HCT116 (cell line): ENCODE measurements around the gene EIF2D.

Experiments used
- CTCF ChIP-seq, 3 experiments: fragments of 200-600 bp in 1 of 3; sonication (generic) in 1 of 3; IDR thresholded peaks in 2 of 3; conservative IDR thresholded peaks in 1 of 3; 2 replicates each; pipeline ENCODE4 v1.5.1; 2012 to 2017; ENCODE audit warnings: low read depth in 2 of 3, low read length in 2 of 3, antibody characterized with exemption in 1 of 3, borderline replicate concordance in 1 of 3, control low read depth in 1 of 3, mild to moderate bottlenecking in 1 of 3, mixed read lengths in 1 of 3, mixed run types in 1 of 3, moderate library complexity in 1 of 3; ENCODE audit not compliant: insufficient read depth in 1 of 3
- EZH2 ChIP-seq: fragments of 200-600 bp; sonication (generic); IDR thresholded peaks from 2 replicates; pipeline ENCODE4 v1.6.1; 2017; ENCODE audit warnings: antibody characterized with exemption, mixed run types
- JUND ChIP-seq: IDR thresholded peaks from 2 replicates; pipeline ENCODE4 v1.6.1; 2012
- POLR2A ChIP-seq: IDR thresholded peaks from 2 replicates; pipeline ENCODE4 v1.7.0; 2011; ENCODE audit warnings: borderline replicate concordance; ENCODE audit not compliant: insufficient read depth, insufficient read length; ENCODE audit errors: extremely low read depth
- POLR2AphosphoS5 ChIP-seq: IDR thresholded peaks from 2 replicates; pipeline ENCODE4 v1.6.1; 2011; ENCODE audit warnings: mild to moderate bottlenecking, low read depth, low read length, moderate library complexity
- REST ChIP-seq: IDR thresholded peaks from 2 replicates; pipeline ENCODE4 v1.6.1; 2012; ENCODE audit warnings: low read depth
- SIN3A ChIP-seq: IDR thresholded peaks from 2 replicates; pipeline ENCODE4 v1.6.1; 2012; ENCODE audit warnings: low read depth
- SP1 ChIP-seq: IDR thresholded peaks from 2 replicates; pipeline ENCODE4 v1.6.1; 2012; ENCODE audit warnings: low read depth

GRCh38 chr1:206575165-206575893 lies 36.9 kb downstream of the EIF2D start:
- no peak for TF ChIP-seq CTCF (IDR thresholded peaks at IDR 0.05 in 2 of 3, conservative IDR thresholded peaks at IDR 0.05 in 1 of 3; ENCODE audit: borderline replicate concordance in 1 of 3, insufficient read depth in 1 of 3, low read depth in 2 of 3, low read length in 2 of 3)
- TF ChIP-seq POLR2AphosphoS5 = no peak
- no peak for TF ChIP-seq SIN3A
- TF ChIP-seq JUND = no peak
- no peak for TF ChIP-seq REST
- no peak for TF ChIP-seq POLR2A
- TF ChIP-seq EZH2 = no peak
- no peak for TF ChIP-seq SP1
